ENCODE results near the gene ANXA1. TPM values are rescaled to one million over a fixed set of nuclear protein-coding genes. Genes with fewer than 3 reads are reported as not detected.

ANXA1 gene
- total RNA-seq, 1 experiment from 2014 or later = 486 TPM

DNA sequence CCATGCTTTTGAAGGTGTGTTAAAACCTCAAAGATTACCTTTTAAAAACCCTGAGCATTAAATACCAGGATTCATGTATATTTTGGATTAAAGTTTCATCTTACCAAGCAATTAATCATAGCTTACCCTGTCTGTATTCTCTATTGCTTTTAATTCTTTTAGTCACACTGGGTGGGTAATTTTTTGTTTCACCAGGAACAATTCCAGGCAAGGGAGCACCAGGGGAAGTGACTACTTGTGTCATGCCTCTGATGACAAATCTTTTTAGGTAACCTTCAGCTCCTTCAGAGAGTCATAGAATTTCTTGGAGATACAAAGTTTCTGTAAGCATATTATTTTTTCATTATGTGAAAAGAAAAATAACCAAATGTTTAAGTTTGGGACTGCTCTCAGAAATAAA lies 33.4 kb upstream of the ANXA1 start:
- Histone ChIP-seq H3K36me3 (ENCODE audit: control insufficient read depth in 1 of 2, insufficient read depth in 2 of 2, low read length in 2 of 2) (no peaks in the 10 kb centered on the region), H3K27me3 (ENCODE audit: insufficient read depth, low read length) (no peaks in the 10 kb centered on the region), H4K20me1 (ENCODE audit: insufficient read depth) (no peaks in the 10 kb centered on the region), H3K9me2 (ENCODE audit: insufficient read depth) (no peaks in the 10 kb centered on the region), H3K4me3 (replicated peaks in 1 of 2; ENCODE audit: low read depth in 1 of 2, low read length in 2 of 2) (no peak overlapping the region), H2AFZ (ENCODE audit: low read depth, low read length, poor library complexity, severe bottlenecking) (peak overlapping the region; percentile 87), H3K9me3 (ENCODE audit: control insufficient read depth in 1 of 2, insufficient read depth in 1 of 2, low read depth in 1 of 2, low read length in 2 of 2) (no peaks in the 10 kb centered on the region), H3K9ac (ENCODE audit: low read length) (peak overlapping the region; percentile 27; the same call in 1 of the 2 replicates), H3K4me1 (ENCODE audit: control insufficient read depth in 1 of 2, insufficient read depth in 2 of 2, low read length in 2 of 2) (peaks cover 14 to 44% of the 10 kb centered on the region in 2 experiments), H3K79me2 (ENCODE audit: insufficient read depth, low read length) (no peaks in the 10 kb centered on the region), H3K4me2 (ENCODE audit: low read length) (peak overlapping the region; percentile 64), H3K27ac (ENCODE audit: low read depth, low read length) (peak overlapping the region; percentile 17; the same call in 1 of the 2 replicates)
- DNase-seq (ENCODE audit: low read depth, low spot score) (no peak), ATAC-seq (no peak)
- RAD21 ChIA-PET (ENCODE audit: low non-redundant PET in 1 of 2, low total read pairs in 2 of 2, uncharacterized antibody in 2 of 2, unreplicated experiment in 2 of 2) = no interaction called here
- POLR2A ChIA-PET = interaction anchor here (1.0 to 2.1 kb wide), 5 partner anchors 11 to 25 kb away, joined by 4 to 9 read pairs (median 6); no protein-coding TSS in a partner anchor
- CTCF ChIA-PET = interaction anchor here (4.1 kb wide), 1 partner anchor 11 kb away, joined by 17 read pairs; no protein-coding TSS in a partner anchor
- intact Hi-C loops (cut with micrococcal nuclease) = loop anchor here (2.0 kb wide), 1 partner anchor 33 kb away; the partner anchor contains the start of gene ANXA1
- no TSS peak for BruUV-seq (replicated peaks)
- no peak for TF ChIP-seq EZH2 (IDR thresholded peaks at IDR 0.05)
- TF ChIP-seq, protein P1, sequence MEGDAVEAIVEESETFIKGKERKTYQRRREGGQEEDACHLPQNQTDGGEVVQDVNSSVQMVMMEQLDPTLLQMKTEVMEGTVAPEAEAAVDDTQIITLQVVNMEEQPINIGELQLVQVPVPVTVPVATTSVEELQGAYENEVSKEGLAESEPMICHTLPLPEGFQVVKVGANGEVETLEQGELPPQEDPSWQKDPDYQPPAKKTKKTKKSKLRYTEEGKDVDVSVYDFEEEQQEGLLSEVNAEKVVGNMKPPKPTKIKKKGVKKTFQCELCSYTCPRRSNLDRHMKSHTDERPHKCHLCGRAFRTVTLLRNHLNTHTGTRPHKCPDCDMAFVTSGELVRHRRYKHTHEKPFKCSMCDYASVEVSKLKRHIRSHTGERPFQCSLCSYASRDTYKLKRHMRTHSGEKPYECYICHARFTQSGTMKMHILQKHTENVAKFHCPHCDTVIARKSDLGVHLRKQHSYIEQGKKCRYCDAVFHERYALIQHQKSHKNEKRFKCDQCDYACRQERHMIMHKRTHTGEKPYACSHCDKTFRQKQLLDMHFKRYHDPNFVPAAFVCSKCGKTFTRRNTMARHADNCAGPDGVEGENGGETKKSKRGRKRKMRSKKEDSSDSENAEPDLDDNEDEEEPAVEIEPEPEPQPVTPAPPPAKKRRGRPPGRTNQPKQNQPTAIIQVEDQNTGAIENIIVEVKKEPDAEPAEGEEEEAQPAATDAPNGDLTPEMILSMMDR (IDR thresholded peaks at IDR 0.05 in 2 of 3, conservative IDR thresholded peaks at IDR 0.05 in 1 of 3; ENCODE audit: borderline replicate concordance in 1 of 3, insufficient read depth in 1 of 3, low read depth in 2 of 3, low read length in 2 of 3) = no peak
- no peak for TF ChIP-seq ZFX (IDR thresholded peaks at IDR 0.05)
- TF ChIP-seq ELF1 (IDR thresholded peaks at IDR 0.05; ENCODE audit: borderline replicate concordance, low read depth) = no peak
- TF ChIP-seq, protein P2, sequence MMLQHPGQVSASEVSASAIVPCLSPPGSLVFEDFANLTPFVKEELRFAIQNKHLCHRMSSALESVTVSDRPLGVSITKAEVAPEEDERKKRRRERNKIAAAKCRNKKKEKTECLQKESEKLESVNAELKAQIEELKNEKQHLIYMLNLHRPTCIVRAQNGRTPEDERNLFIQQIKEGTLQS (IDR thresholded peaks at IDR 0.05) = no peak
- TF ChIP-seq SP1 (IDR thresholded peaks at IDR 0.05; ENCODE audit: low read depth) = no peak; the same call in 1 of the 2 replicates
- TF ChIP-seq FOSL1 (IDR thresholded peaks at IDR 0.05; ENCODE audit: low read depth) = peak; percentile 30
- TF ChIP-seq, protein P3, sequence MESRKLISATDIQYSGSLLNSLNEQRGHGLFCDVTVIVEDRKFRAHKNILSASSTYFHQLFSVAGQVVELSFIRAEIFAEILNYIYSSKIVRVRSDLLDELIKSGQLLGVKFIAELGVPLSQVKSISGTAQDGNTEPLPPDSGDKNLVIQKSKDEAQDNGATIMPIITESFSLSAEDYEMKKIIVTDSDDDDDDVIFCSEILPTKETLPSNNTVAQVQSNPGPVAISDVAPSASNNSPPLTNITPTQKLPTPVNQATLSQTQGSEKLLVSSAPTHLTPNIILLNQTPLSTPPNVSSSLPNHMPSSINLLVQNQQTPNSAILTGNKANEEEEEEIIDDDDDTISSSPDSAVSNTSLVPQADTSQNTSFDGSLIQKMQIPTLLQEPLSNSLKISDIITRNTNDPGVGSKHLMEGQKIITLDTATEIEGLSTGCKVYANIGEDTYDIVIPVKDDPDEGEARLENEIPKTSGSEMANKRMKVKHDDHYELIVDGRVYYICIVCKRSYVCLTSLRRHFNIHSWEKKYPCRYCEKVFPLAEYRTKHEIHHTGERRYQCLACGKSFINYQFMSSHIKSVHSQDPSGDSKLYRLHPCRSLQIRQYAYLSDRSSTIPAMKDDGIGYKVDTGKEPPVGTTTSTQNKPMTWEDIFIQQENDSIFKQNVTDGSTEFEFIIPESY (IDR thresholded peaks at IDR 0.05; ENCODE audit: extremely low read depth, insufficient replicate concordance, low read length) = no peak
- TF ChIP-seq, protein P4, sequence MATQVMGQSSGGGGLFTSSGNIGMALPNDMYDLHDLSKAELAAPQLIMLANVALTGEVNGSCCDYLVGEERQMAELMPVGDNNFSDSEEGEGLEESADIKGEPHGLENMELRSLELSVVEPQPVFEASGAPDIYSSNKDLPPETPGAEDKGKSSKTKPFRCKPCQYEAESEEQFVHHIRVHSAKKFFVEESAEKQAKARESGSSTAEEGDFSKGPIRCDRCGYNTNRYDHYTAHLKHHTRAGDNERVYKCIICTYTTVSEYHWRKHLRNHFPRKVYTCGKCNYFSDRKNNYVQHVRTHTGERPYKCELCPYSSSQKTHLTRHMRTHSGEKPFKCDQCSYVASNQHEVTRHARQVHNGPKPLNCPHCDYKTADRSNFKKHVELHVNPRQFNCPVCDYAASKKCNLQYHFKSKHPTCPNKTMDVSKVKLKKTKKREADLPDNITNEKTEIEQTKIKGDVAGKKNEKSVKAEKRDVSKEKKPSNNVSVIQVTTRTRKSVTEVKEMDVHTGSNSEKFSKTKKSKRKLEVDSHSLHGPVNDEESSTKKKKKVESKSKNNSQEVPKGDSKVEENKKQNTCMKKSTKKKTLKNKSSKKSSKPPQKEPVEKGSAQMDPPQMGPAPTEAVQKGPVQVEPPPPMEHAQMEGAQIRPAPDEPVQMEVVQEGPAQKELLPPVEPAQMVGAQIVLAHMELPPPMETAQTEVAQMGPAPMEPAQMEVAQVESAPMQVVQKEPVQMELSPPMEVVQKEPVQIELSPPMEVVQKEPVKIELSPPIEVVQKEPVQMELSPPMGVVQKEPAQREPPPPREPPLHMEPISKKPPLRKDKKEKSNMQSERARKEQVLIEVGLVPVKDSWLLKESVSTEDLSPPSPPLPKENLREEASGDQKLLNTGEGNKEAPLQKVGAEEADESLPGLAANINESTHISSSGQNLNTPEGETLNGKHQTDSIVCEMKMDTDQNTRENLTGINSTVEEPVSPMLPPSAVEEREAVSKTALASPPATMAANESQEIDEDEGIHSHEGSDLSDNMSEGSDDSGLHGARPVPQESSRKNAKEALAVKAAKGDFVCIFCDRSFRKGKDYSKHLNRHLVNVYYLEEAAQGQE (IDR thresholded peaks at IDR 0.05; ENCODE audit: low read depth) = no peak
- TF ChIP-seq EGR1 (IDR thresholded peaks at IDR 0.05; ENCODE audit: low read depth) = no peak
- peak; percentile 17; the same call in 1 of the 2 replicates for TF ChIP-seq CEBPB (IDR thresholded peaks at IDR 0.05; ENCODE audit: low read depth)
- no peak for TF ChIP-seq YY1 (IDR thresholded peaks at IDR 0.05; ENCODE audit: extremely low read depth, insufficient replicate concordance, low read depth, low read length)
- no peak for TF ChIP-seq POLR2AphosphoS5 (IDR thresholded peaks at IDR 0.05; ENCODE audit: low read depth, low read length)
- TF ChIP-seq SIN3A (IDR thresholded peaks at IDR 0.05; ENCODE audit: low read depth) = no peak
- TF ChIP-seq ZNF274 (IDR thresholded peaks at IDR 0.05; ENCODE audit: low read depth, low read length) = no peak
- TF ChIP-seq SRF (IDR thresholded peaks at IDR 0.05; ENCODE audit: low read depth) = 0 out of 2 replicates have a peak, but pooled peaks have one; percentile 26
- TF ChIP-seq TCF7L2 (IDR thresholded peaks at IDR 0.05; ENCODE audit: borderline replicate concordance, extremely low read depth, insufficient read depth, insufficient read length) = no peak
- TF ChIP-seq RAD21 (IDR thresholded peaks at IDR 0.05; ENCODE audit: low read depth) = 0 out of 2 replicates have a peak, but pooled peaks have one; percentile 2
- no peak for TF ChIP-seq POLR2A (IDR thresholded peaks at IDR 0.05; ENCODE audit: borderline replicate concordance, extremely low read depth, insufficient read depth, insufficient read length)
- peak; percentile 42; the same call in 1 of the 2 replicates for TF ChIP-seq CBX3 (IDR thresholded peaks at IDR 0.05; ENCODE audit: low read depth)
- TF ChIP-seq JUND (IDR thresholded peaks at IDR 0.05) = peak; percentile 31; the same call in 1 of the 2 replicates
